ENCODE measurements around the gene EBF4. TPM values are rescaled to one million over a fixed set of nuclear protein-coding genes. Genes with fewer than 3 reads are reported as not detected.

Gene EBF4
- total RNA-seq, 4 donors from 2014 or later: 3.7 to 101 (median 5.4) TPM

DNA sequence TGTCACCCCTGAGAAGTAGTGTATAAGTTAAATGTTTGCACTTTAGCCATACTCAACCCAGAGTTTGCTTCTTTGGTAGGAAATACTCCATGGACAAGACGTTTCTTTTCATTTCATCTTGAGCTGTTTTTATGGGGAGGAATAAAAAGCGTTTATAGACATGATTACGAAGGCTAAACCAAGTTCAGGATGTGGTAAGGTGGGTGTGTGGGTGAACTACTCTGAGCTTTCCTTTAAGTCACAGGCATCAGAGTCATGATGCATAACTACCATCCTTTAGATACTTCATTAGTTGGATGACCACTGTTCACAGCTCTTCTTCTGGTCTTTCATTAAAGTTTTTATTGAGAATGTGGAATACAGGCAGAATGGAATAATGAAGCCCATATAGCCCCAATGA lies 48.9 kb downstream of the EBF4 start:
- Histone ChIP-seq H3K27ac (no peak overlapping the region), H3K4me1 (peaks cover 0 to 5% (median 0%) of the 10 kb centered on the region in 4 donors), H3K4me3 (no peak overlapping the region), H3K36me3 (no peaks in the 10 kb centered on the region), H3K27me3 (peaks cover 6% of the 10 kb centered on the region), H3K9me3 (no peaks in the 10 kb centered on the region)
- intact Hi-C loops (cut with DNase I; ENCODE audit: low total_unique reads) (no loop called here), in situ Hi-C loops (cut with MboI; ENCODE audit: low pct_ligation_motif_present in 1 of 4, low pct_unique_long_range_greater_than_20kb in 1 of 4, low sequenced_read_pairs in 3 of 4) (no loop called here)
- DNase-seq: no peak
- WGBS, 2 donors (ENCODE audit: low coverage in 1 of 2): 9 to 23% methylated on average over 3 of the region's 3 CpGs
- TF ChIP-seq, protein P1, sequence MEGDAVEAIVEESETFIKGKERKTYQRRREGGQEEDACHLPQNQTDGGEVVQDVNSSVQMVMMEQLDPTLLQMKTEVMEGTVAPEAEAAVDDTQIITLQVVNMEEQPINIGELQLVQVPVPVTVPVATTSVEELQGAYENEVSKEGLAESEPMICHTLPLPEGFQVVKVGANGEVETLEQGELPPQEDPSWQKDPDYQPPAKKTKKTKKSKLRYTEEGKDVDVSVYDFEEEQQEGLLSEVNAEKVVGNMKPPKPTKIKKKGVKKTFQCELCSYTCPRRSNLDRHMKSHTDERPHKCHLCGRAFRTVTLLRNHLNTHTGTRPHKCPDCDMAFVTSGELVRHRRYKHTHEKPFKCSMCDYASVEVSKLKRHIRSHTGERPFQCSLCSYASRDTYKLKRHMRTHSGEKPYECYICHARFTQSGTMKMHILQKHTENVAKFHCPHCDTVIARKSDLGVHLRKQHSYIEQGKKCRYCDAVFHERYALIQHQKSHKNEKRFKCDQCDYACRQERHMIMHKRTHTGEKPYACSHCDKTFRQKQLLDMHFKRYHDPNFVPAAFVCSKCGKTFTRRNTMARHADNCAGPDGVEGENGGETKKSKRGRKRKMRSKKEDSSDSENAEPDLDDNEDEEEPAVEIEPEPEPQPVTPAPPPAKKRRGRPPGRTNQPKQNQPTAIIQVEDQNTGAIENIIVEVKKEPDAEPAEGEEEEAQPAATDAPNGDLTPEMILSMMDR (IDR thresholded peaks at IDR 0.05): no peak
- TF ChIP-seq POLR2A (IDR thresholded peaks at IDR 0.05) (no peak), EP300 (IDR thresholded peaks at IDR 0.05; ENCODE audit: low read depth) (no peak), POLR2AphosphoS5 (IDR thresholded peaks at IDR 0.05) (no peak)

DNA sequence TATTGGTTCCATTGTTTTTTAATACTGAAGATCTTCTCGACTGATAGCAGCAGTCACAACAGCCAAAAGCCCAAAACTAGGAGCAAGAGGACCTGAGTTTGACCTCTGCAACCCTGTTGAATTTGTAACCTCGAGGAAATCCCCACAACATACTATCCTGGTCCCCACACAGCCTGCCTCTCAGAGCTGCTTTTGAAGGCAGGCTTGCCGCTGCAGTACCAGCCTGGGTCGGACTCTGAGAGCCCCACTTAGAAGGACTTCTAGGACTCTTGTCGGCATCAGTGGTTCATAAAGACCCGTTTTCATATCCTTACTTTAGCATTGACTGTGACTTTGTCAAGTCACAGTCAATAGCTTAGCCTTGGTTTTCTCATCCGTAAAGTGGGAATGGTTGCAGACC lies 49.3 kb downstream of the EBF4 start:
- TF ChIP-seq POLR2A (IDR thresholded peaks at IDR 0.05) (no peak), POLR2AphosphoS5 (IDR thresholded peaks at IDR 0.05) (no peak), EP300 (IDR thresholded peaks at IDR 0.05; ENCODE audit: low read depth) (no peak)
- TF ChIP-seq, protein P1 (IDR thresholded peaks at IDR 0.05): no peak
- Histone ChIP-seq H3K36me3 (no peaks in the 10 kb centered on the region), H3K4me3 (no peak overlapping the region), H3K27me3 (peaks cover 6% of the 10 kb centered on the region), H3K4me1 (peaks cover 0 to 5% (median 0%) of the 10 kb centered on the region in 4 donors), H3K9me3 (no peaks in the 10 kb centered on the region), H3K27ac (no peak overlapping the region)
- WGBS, 2 donors (ENCODE audit: low coverage in 1 of 2): 60 to 78% methylated on average over 4 to 7 of the region's 7 CpGs
- intact Hi-C loops (cut with DNase I; ENCODE audit: low total_unique reads) (no loop called here), in situ Hi-C loops (cut with MboI; ENCODE audit: low pct_ligation_motif_present in 1 of 4, low pct_unique_long_range_greater_than_20kb in 1 of 4, low sequenced_read_pairs in 3 of 4) (no loop called here)
- DNase-seq: no peak

- 76 to 100% methylated on average over 1 to 2 of the region's 2 CpGs for WGBS, 2 donors (ENCODE audit: low coverage in 1 of 2)
- Histone ChIP-seq H3K36me3 (no peaks in the 10 kb centered on the region), H3K27ac (no peak overlapping the region), H3K4me3 (no peak overlapping the region), H3K27me3 (peaks cover 6% of the 10 kb centered on the region), H3K4me1 (peaks cover 0 to 5% (median 0%) of the 10 kb centered on the region in 4 donors), H3K9me3 (no peaks in the 10 kb centered on the region)
- no peak for DNase-seq
- in situ Hi-C loops (cut with MboI; ENCODE audit: low pct_ligation_motif_present in 1 of 4, low pct_unique_long_range_greater_than_20kb in 1 of 4, low sequenced_read_pairs in 3 of 4) (no loop called here), intact Hi-C loops (cut with DNase I; ENCODE audit: low total_unique reads) (no loop called here)
- no peak for TF ChIP-seq EP300 (IDR thresholded peaks at IDR 0.05; ENCODE audit: low read depth)
- no peak for TF ChIP-seq POLR2AphosphoS5 (IDR thresholded peaks at IDR 0.05)
- no peak for TF ChIP-seq POLR2A (IDR thresholded peaks at IDR 0.05)
- TF ChIP-seq, protein P1 (IDR thresholded peaks at IDR 0.05): no peak
Measured at GRCh38 chr20:2742431-2742830, 49.9 kb downstream of the EBF4 start.

- Histone ChIP-seq H3K9me3 (no peaks in the 10 kb centered on the region), H3K4me1 (peaks cover 0 to 5% (median 0%) of the 10 kb centered on the region in 4 donors), H3K4me3 (no peak overlapping the region), H3K36me3 (no peaks in the 10 kb centered on the region), H3K27ac (no peak overlapping the region), H3K27me3 (peaks cover 6% of the 10 kb centered on the region)
- TF ChIP-seq POLR2AphosphoS5 (IDR thresholded peaks at IDR 0.05) (no peak), POLR2A (IDR thresholded peaks at IDR 0.05) (no peak), EP300 (IDR thresholded peaks at IDR 0.05; ENCODE audit: low read depth) (no peak)
- TF ChIP-seq, protein P1 (IDR thresholded peaks at IDR 0.05): peak; percentile 65 to 79 (median 75)
- 7 to 20% methylated on average over 1 to 12 of the region's 12 CpGs for WGBS, 2 donors (ENCODE audit: low coverage in 1 of 2)
- peak; percentile 50 for DNase-seq
- intact Hi-C loops (cut with DNase I; ENCODE audit: low total_unique reads) (no loop called here), in situ Hi-C loops (cut with MboI; ENCODE audit: low pct_ligation_motif_present in 1 of 4, low pct_unique_long_range_greater_than_20kb in 1 of 4, low sequenced_read_pairs in 3 of 4) (no loop called here)
Measured at GRCh38 chr20:2742934-2743559, 50.5 kb downstream of the EBF4 start.
